Activated CD4-positive, alpha-beta T cell treated with anti-CD3 and anti-CD28 coated beads, Interleukin-2, Interleukin-4, amounts not matched to agents 100 ng/mL and 50 ng/mL, durations not matched to agents 16 hours and 8 hours (primary cell): ENCODE measurements around the gene OLFM3.

Experiments used
- DNase-seq: peaks from one replicate; pipeline ENCODE4 v3.0.0-alpha.2; 2020; ENCODE audit warnings: low spot score

OLFM3 gene

DNA sequence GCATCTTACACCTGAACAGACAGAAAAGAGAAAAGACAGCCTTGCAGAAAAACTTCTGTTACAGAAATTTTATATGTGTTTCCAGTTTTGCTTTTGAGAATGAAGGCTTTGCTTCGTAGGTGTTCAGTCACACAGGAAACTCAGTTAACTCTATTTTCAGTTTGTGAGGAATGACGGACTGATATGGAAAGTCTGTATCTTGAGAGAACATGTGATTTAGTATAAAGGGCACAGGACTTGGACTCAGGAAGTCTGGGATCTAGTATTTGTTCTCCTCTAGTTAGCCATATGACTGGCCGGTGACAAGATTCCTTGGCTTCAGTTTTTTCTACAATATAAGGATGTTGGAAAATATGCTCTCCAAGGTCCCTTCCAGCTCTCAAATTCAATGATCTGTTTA lies 149.1 kb downstream of the OLFM3 start:
- DNase-seq, result no peak

DNA sequence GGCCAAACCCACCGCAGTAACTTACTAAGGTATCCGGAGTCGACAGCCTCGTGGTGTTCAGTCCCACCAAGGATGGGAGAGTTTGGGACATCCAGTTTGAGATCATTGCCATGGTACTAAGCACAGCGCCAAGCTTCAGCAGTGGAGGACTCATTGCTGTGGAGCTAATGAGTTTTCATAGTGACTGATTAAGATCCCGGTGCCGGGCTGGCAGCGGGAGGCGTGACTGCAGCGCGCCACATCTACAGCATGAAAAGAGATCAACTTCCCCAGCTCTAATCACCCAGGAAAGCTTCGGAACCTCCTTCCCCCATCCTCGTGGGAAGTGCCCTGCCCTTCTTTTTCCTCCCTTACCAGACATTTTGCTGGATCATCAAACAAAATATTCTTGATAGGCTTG lies 149.9 kb downstream of the OLFM3 start:
- no peak for DNase-seq

DNA sequence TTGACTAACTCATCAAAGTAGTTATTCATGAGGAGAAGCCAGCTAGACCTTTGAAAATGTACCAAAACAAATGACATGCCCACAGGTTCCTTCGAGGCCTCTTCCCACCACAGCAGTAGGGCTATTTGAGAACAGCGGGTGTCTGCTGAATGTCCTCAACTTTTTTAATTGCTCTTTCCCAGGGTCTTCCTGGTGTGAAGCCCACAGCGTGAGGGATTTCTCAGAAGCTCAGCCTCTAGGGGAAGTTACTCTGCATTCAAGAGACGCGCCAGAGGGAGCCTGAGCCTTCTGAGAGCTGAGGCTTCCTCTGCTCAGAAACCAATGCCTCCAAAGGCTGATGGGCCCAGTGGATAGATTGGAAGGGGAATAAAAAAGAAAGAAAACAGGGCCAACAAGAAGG lies 153.6 kb downstream of the OLFM3 start:
- no peak for DNase-seq

DNA sequence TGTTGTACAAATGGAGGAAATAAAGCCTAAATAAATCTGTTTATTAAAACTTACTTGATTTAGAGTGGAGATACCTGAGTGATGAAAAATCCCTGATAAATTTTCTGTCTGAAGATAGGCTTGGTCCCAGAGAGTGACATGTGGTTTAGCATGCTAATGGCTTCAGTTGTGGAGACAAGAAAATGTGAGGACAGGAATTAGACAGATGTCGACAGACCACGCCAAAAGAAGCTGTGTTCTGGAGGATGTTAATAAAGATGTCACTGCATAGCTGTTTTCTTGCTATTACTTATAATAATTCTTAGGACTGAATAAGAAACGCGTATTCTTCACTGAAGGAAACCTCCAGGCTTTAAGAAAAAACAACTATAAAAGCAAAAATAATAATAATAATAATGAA lies 154.9 kb downstream of the OLFM3 start:
- no peak for DNase-seq

DNA sequence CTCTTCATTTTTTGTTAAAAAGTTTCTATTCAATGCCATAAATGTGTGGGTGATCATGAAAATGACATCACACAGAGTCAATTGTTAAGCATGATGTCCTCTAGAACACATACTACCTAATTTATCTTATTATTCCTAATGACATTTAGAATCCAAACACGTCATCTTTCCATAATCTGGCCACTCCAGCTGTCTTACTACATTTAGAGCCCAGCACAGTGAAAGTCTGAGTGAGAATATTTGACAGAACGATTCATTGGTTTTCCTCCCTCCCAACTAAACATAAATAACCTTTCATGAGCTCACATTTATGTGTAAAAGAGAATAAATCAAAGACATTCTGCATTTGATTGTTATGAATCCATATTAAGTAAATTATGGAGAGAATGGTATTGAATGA lies 160.7 kb downstream of the OLFM3 start:
- no peak for DNase-seq

DNA sequence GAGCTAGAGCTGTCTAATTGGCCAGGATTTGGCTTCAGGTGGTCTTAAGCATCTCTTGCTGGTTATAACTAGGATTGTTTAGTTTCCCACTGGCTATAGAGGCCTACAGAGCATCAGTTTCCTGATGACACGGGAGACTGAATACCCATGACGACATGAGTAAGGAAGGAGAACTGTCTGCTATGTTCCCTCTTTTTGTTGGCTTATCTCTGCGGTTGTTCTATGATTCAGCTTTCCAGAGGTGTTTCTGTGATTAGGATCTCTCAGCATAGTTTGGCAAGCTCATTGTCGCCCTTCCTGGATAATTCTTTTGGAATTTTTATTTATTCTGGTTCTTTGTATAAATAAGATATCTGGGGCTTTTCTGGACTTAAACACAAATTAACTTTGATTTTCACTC lies 163.4 kb downstream of the OLFM3 start:
- DNase-seq, result no peak

DNA sequence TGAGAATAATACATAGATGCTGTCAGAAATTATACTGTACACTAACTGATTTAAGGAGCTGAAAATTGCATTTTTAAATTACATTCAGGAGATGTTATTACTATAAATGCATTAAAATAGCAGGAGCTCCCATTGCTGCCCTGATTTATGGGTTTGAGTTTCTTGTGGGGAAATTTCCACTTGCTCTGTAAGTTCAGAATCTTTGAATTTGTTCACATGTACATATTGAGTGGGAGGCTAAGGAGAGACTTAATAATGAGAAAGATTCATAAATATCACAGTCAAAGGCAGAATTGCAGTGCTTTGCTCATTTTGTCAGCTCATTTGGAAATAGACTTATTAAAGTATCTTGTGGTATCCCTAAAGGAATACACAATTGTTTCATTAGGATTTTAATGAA lies 170.3 kb downstream of the OLFM3 start:
- no peak for DNase-seq

DNA sequence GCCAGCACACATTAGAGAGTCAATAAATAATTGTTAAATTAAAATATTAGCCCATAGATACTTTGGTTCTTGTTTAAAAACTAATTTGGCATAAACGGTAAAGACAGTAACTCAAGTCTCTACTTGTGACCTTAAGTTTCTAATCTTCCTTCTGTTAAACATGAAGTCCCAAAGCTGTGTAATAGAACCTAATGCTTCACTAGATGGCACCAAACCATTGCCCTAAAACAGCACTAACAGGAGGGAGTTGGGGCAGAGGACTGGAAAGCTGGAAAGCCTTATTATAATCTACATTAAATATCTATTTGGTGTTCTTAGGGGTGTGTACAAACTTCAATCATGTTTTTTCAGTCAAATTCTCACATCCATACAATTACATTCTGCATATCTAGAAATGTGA lies 176.7 kb downstream of the OLFM3 start:
- peak; percentile 0 for DNase-seq

DNA sequence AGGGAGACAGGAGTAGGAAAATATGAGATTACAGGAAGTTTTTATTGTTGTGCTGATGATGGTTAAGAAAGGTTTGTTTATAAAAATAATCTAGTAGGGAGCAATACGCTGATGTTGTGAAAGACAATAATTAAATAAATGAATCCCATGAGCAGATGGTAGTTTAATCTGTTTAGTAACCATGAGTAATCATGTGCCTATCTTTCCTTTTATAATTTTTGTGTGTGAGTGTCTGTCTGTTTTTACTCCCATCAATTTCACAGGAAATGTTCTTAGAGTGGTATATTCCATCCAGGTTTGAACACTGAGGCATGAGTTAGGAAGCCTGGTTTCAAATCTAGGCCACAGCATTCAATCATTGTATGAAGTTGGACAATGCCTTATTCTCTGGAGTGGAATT lies 180.5 kb downstream of the OLFM3 start:
- DNase-seq, result no peak

DNA sequence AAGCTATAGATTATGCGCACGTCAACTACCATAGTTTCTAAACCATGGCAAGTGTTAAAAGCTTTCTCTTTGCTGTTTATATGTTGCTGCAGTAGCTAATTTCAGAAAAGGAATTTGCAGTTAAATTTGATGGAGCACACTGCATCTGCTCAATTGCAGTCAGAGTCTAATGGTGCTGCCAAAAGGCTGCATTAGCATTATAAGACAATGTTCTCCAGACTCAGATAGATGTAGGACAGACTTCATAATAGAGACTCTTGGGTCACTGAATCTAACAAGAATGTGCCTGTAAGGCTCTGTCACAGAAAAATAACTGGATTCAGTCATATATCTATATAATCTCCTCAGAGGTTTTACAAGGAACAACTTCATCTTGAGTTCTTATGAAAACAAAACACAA lies 198.3 kb downstream of the OLFM3 start:
- DNase-seq, result no peak

DNA sequence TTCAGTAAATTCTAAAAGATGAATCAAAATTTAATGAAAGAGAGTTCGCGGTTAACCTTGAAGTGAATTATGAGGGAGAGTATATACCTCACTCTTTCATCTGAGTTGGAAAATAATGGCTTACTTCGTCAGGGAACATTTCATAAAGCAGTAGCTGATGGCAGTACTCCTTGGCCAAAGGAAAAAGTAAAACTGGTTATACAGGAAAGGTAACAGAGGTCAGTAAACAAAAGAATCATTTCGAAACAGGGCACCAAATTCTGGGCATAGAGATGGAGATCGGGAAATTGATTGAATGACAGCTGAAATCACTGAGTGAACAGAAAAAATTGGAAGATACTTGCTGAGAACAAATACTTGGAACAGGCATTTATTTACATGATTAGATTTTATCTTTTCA lies 199.0 kb downstream of the OLFM3 start:
- DNase-seq, result no peak

DNA sequence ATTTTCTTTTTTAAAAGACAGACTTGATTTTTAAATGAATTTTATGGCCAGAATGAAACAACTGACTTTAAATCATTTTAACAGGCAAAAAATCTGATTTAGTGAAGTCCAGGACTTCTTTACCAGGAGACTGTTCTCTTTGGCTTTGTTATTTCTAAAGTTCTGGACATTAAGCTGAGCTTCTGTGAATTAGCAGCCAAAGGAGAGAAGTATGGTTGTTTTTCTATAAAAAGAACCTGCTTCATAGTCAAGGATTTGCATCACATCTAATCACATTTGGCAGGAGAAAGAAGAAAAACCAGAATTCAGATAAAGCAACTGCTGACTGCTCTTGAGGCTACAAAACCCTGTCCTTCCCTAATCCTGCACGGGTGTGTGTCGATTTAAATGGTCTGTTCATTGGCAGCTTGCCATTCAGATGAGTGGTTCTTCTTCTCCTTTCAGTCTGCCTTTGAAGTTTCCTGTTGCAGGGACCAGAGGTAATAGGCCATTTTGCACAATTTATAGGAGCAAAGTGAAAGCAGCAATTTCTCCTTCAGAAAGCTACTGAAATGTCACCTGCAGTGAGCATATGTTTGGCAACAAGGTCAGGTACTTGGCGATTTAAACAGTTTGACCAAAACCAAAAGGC lies 215.4 kb downstream of the OLFM3 start:
- no peak for DNase-seq

DNA sequence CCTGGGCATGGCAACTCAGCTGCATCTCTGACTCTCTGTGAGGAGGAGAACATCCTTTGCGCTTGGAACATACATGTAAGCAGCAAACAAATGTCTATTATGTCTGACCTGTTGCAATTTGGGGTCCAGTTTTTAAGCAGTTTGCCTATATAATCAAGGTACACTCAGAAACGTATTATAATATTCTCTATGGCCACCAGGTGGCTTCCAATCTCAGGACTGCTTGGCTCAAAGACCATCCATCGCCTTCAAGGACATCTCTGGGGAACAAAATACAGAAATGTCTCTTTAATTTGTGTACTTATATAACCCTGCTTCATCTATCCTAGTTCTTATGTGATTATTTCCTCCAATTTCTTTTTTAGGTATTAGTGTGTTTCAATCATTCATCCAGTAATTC lies 227.2 kb downstream of the OLFM3 start:
- DNase-seq, result no peak

DNA sequence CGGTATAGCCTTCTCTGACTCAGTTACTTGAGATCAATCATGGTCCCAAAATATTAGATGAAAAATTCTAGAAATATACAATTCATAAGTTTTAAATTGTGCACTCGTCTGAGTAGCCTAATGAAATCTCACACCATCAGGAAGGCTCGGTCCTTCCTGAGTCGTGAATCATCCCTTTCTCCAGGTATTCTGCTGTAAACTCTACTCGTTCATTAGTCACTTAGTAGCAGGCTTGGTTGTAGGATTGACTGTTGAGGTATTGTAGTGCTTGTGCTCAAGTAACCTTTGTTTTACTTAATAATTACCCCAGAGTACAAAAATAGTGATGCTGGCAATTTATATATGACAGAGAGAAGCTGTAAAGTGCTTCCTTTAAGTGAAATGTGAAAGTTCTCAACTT lies 238.7 kb downstream of the OLFM3 start:
- no peak for DNase-seq

DNA sequence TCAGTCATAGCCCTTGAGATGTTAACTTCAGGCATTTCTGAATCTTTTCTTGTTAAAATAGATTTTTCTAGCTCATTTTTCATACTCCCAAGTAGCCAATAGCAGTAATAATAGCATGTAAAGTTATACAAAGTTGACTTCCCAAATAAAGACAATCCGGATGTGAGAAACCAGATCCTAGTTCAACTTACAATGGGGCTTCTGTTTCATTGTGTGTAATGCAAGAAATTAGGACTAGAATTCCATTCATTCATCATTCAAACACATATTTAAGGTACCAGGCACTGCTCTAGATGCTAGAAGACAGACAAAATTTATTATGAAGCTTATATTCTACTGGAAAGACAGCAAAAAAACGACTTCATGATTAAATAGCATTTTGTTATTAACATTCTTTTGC lies 240.3 kb downstream of the OLFM3 start:
- DNase-seq, result no peak
